SK-N-SH treated with all-trans-retinoic acid at 6 μM for 48 hours (cell line): ENCODE results near the gene ZNF627.
"Not testable (repeated sequence)": the region's sequence is repeated elsewhere in the genome, so short reads cannot be mapped to it uniquely, and the experiment has no call there.

Source experiments
- ATAC-seq: fragments of 200-7000 bp; cut with Tn5 transposase; 3 replicates; pipeline ENCODE4 v1.9.1; 2020; ENCODE audit warnings: mild to moderate bottlenecking, moderate library complexity
- ARNTL ChIP-seq: fragments of 450-650 bp; formaldehyde crosslinking; IDR thresholded peaks from 2 replicates; pipeline ENCODE4 v1.5.0; 2020; ENCODE audit warnings: low read depth, mild to moderate bottlenecking, moderate library complexity, borderline replicate concordance
- BACH2 ChIP-seq: fragments of 250-450 bp; sonication (Bioruptor Pico); IDR thresholded peaks from 2 replicates; pipeline ENCODE4 v1.9.0; 2021; ENCODE audit warnings: mild to moderate bottlenecking, borderline replicate concordance
- CREB5 ChIP-seq: fragments of 250-450 bp; sonication (Bioruptor Pico); IDR thresholded peaks from 2 replicates; pipeline ENCODE4 v1.5.1; 2020; ENCODE audit warnings: low read depth, mild to moderate bottlenecking, moderate library complexity
- GLIS3 ChIP-seq: fragments of 250-450 bp; sonication (Bioruptor Pico); IDR thresholded peaks from 2 replicates; pipeline ENCODE4 v1.5.0; 2020; ENCODE audit warnings: mild to moderate bottlenecking, moderate library complexity
- ISL1 ChIP-seq: fragments of 250-450 bp; sonication (Bioruptor Pico); IDR thresholded peaks from 2 replicates; pipeline ENCODE4 v2.1.2; 2022; ENCODE audit warnings: mild to moderate bottlenecking, moderate library complexity
- OSR1 ChIP-seq: fragments of 250-450 bp; sonication (Bioruptor Pico); IDR thresholded peaks from 2 replicates; pipeline ENCODE4 v1.8.0; 2022; ENCODE audit warnings: moderate library complexity, mild to moderate bottlenecking, inconsistent platforms
- PATZ1 ChIP-seq: fragments of 250-450 bp; sonication (Bioruptor Pico); IDR thresholded peaks from 2 replicates; pipeline ENCODE4 v1.8.0; 2020; ENCODE audit warnings: mild to moderate bottlenecking, moderate library complexity, borderline replicate concordance
- PPARA ChIP-seq: fragments of 250-450 bp; sonication (Bioruptor Pico); IDR thresholded peaks from 2 replicates; pipeline ENCODE4 v1.5.0; 2020; ENCODE audit warnings: mild to moderate bottlenecking, borderline replicate concordance
- RARB ChIP-seq: fragments of 250-450 bp; sonication (Bioruptor Pico); IDR thresholded peaks from 2 replicates; pipeline ENCODE4 v1.8.0; 2021; ENCODE audit warnings: mild to moderate bottlenecking, moderate library complexity
- TCF4 ChIP-seq: fragments of 250-450 bp; sonication (Bioruptor Pico); IDR thresholded peaks from 2 replicates; pipeline ENCODE4 v1.8.0; 2021; ENCODE audit warnings: mild to moderate bottlenecking, moderate library complexity, borderline replicate concordance
- ZC3H10 ChIP-seq: fragments of 250-450 bp; sonication (Bioruptor Pico); IDR thresholded peaks from 2 replicates; pipeline ENCODE4 v1.5.1; 2021; ENCODE audit warnings: mild to moderate bottlenecking, moderate library complexity
- ZFP30 ChIP-seq: fragments of 450-650 bp; formaldehyde crosslinking; IDR thresholded peaks from 2 replicates; pipeline ENCODE4 v1.5.0; 2022; ENCODE audit warnings: mild to moderate bottlenecking, moderate library complexity
- ZNF565 ChIP-seq: fragments of 450-650 bp; formaldehyde crosslinking; conservative IDR thresholded peaks from 2 replicates; pipeline ENCODE4 v1.5.0; 2020; ENCODE audit warnings: low read depth, mild to moderate bottlenecking, moderate library complexity
- ZNF70 ChIP-seq: fragments of 450-650 bp; formaldehyde crosslinking; IDR thresholded peaks from 2 replicates; pipeline ENCODE4 v1.5.0; 2020; ENCODE audit warnings: mild to moderate bottlenecking, moderate library complexity
- ZNF8 ChIP-seq: fragments of 450-650 bp; formaldehyde crosslinking; IDR thresholded peaks from 2 replicates; pipeline ENCODE4 v1.5.0; 2020; ENCODE audit warnings: mild to moderate bottlenecking, moderate library complexity
- TF ChIP-seq, protein P1 (sequence below): fragments of 250-450 bp; sonication (Bioruptor Pico); IDR thresholded peaks from 2 replicates; pipeline ENCODE4 v1.5.1; 2021; ENCODE audit warnings: mild to moderate bottlenecking, moderate library complexity
- TF ChIP-seq, protein P2 (sequence below): fragments of 250-450 bp; sonication (Bioruptor Pico); IDR thresholded peaks from 2 replicates; pipeline ENCODE4 v1.8.0; 2021; ENCODE audit warnings: low read depth, mild to moderate bottlenecking, moderate library complexity, borderline replicate concordance
- TF ChIP-seq, protein P3 (sequence below): fragments of 250-450 bp; sonication (Bioruptor Pico); IDR thresholded peaks from 2 replicates; pipeline ENCODE4 v1.5.0; 2020; ENCODE audit warnings: mild to moderate bottlenecking, moderate library complexity

Gene ZNF627

DNA sequence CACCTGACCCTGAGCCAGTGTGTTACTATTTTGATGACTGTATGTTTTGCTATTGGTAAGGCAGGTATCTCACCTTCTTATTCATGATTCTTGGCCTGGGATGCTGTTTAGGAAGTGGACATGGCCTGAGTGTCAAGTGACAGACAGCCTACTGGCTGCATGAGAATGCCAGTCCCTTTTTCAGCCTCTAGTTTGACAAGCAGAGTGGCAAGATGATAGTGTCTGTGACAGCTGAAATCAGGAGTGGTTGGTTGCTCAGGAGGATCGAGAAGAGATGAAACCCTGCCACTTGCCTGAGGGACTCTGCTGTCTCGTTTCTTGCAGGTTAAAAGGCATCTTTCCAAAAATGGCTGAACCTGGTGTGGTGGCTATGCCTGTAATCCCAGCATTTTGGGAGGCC, 31.1 kb upstream of the ZNF627 start (continued):
- TF ChIP-seq, protein P1, sequence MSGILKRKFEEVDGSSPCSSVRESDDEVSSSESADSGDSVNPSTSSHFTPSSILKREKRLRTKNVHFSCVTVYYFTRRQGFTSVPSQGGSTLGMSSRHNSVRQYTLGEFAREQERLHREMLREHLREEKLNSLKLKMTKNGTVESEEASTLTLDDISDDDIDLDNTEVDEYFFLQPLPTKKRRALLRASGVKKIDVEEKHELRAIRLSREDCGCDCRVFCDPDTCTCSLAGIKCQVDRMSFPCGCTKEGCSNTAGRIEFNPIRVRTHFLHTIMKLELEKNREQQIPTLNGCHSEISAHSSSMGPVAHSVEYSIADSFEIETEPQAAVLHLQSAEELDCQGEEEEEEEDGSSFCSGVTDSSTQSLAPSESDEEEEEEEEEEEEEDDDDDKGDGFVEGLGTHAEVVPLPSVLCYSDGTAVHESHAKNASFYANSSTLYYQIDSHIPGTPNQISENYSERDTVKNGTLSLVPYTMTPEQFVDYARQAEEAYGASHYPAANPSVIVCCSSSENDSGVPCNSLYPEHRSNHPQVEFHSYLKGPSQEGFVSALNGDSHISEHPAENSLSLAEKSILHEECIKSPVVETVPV (CRISPR knock-in tag) = no peak

DNA sequence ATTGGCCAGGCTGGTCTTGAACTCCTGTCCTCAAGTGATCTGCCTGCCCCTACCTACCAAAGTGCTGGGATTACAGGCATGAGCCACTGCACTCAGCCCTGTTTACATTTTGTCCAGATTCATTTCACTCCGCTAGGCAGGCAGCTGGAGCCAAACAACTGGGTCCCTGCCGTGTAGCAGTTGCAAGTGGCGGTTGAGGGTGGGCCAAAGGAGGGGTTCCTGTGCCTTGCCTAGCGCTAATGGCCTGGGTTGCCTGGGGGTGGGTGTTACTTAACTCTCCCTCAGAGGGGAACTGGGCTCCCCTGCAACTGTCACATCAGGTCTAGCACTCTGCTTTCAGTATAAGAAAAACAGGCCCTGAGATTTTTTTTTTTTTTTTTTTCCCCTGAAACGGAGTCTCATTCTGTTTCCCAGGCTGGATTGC, 27.2 kb upstream of the ZNF627 start:
- ATAC-seq = no peak
- TF ChIP-seq ZC3H10 (CRISPR knock-in tag) (no peak), RARB (CRISPR knock-in tag) (no peak), ZNF565 (CRISPR knock-in tag) (no peak), GLIS3 (CRISPR knock-in tag) (no peak), CREB5 (no peak), BACH2 (no peak), PATZ1 (CRISPR knock-in tag) (no peak), ZNF8 (CRISPR knock-in tag) (no peak), ISL1 (CRISPR knock-in tag) (no peak), TCF4 (CRISPR knock-in tag) (no peak), OSR1 (CRISPR knock-in tag) (no peak), PPARA (CRISPR knock-in tag) (no peak), ZNF70 (CRISPR knock-in tag) (no peak), ZFP30 (CRISPR knock-in tag) (no peak), ARNTL (CRISPR knock-in tag) (no peak)
- TF ChIP-seq, protein P2, sequence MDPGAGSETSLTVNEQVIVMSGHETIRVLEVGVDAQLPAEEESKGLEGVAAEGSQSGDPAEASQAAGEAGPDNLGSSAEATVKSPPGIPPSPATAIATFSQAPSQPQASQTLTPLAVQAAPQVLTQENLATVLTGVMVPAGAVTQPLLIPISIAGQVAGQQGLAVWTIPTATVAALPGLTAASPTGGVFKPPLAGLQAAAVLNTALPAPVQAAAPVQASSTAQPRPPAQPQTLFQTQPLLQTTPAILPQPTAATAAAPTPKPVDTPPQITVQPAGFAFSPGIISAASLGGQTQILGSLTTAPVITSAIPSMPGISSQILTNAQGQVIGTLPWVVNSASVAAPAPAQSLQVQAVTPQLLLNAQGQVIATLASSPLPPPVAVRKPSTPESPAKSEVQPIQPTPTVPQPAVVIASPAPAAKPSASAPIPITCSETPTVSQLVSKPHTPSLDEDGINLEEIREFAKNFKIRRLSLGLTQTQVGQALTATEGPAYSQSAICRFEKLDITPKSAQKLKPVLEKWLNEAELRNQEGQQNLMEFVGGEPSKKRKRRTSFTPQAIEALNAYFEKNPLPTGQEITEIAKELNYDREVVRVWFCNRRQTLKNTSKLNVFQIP = no peak
- TF ChIP-seq, protein P1 (CRISPR knock-in tag) = no peak
- TF ChIP-seq, protein P3, sequence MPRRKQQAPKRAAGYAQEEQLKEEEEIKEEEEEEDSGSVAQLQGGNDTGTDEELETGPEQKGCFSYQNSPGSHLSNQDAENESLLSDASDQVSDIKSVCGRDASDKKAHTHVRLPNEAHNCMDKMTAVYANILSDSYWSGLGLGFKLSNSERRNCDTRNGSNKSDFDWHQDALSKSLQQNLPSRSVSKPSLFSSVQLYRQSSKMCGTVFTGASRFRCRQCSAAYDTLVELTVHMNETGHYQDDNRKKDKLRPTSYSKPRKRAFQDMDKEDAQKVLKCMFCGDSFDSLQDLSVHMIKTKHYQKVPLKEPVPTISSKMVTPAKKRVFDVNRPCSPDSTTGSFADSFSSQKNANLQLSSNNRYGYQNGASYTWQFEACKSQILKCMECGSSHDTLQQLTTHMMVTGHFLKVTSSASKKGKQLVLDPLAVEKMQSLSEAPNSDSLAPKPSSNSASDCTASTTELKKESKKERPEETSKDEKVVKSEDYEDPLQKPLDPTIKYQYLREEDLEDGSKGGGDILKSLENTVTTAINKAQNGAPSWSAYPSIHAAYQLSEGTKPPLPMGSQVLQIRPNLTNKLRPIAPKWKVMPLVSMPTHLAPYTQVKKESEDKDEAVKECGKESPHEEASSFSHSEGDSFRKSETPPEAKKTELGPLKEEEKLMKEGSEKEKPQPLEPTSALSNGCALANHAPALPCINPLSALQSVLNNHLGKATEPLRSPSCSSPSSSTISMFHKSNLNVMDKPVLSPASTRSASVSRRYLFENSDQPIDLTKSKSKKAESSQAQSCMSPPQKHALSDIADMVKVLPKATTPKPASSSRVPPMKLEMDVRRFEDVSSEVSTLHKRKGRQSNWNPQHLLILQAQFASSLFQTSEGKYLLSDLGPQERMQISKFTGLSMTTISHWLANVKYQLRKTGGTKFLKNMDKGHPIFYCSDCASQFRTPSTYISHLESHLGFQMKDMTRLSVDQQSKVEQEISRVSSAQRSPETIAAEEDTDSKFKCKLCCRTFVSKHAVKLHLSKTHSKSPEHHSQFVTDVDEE (CRISPR knock-in tag) = no peak

DNA sequence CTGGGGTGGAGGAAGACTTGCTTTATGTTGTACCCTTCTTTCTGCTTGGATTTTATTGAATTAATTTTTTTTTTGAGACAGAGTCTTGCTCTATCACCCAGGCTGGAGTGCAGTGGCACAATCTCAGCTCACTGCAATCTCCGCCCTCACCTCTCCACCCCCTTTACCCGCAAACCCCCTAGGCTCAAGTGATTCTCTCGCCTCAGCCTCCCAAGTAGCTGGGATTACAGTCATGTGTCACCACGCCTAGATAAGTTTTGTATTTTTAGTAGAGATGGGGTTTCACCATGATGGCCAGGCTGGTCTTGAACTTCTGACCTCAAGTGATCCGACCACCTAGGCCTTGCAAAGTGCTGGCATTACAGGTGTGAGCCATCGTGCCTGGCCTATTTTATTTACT, 23.9 kb upstream of the ZNF627 start:
- not testable (repeated sequence) for ATAC-seq

DNA sequence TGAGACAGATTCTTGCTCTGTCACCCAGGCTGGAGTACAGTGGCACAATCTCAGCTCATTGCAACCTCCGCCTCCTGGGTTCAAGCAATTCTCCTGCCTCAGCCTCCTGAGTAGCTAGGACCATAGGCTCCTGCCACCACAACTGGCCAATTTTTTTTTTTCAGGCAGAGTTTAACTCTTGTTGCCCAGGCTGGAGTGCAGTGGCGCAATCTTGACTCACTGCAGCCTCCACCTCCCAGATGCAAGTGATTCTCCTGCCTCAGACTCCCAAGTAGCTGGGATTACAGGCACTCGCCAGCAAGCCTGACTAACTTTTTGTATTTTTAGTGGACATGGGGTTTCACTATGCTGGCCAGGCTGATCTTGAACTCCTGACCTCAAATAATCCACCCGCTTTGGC, 23.5 kb upstream of the ZNF627 start:
- ATAC-seq = not testable (repeated sequence)
